HG03280 (cell line): Measurements from ENCODE around the gene CEP128.

Source experiments
- ATAC-seq: cut with Tn5 transposase; IDR thresholded peaks from one replicate; pipeline ENCODE4 v1.9.1; 2021; ENCODE audit warnings: mild to moderate bottlenecking, moderate library complexity; ENCODE audit not compliant: unreplicated experiment

CEP128 gene

GRCh38 chr14:80565001-80565400 lies 376.5 kb downstream of the CEP128 start:
- no peak for ATAC-seq

DNA sequence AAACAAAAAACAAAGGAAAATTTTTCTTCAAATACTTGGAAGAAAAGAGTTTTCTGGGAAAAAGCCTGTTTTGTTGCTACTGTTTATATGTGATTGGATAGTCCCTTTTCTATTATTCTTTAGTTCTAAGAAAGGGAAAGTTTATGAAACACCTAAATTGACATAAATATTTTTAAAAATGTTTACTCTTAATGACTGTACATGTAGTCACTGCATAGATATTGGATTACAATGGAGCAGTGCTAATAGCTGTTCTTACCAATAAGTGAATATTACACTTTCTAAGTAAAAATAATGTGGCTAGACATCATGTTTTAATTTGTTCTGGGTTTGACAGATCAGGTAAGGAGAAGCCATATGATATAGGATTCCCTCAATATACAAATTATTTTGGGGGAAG lies 377.5 kb downstream of the CEP128 start:
- no peak for ATAC-seq

- peak; percentile 93 for ATAC-seq
These were observed 380.5 kb downstream of the CEP128 start for GRCh38 chr14:80560800-80561657.

DNA sequence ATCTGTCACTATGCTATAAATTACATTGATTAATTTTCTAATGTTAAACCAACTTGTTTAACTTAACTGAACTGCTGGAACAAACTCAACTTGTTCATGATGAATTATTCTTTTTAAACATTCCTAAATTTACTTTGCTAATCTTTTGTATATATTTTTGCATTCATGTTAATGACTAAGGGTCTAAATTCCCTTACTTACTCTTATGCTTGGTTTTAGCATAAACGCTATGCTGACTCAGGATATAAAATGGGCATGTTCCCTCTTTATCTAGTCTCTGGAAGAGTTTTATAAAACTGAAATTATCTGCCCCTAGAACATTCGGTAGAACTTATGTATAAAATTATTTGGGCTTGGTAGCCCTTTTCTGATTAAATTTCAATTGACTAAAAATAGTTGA lies 387.4 kb downstream of the CEP128 start:
- ATAC-seq = no peak

- ATAC-seq = no peak
These were observed 392.4 kb downstream of the CEP128 start for GRCh38 chr14:80549141-80549540.

DNA sequence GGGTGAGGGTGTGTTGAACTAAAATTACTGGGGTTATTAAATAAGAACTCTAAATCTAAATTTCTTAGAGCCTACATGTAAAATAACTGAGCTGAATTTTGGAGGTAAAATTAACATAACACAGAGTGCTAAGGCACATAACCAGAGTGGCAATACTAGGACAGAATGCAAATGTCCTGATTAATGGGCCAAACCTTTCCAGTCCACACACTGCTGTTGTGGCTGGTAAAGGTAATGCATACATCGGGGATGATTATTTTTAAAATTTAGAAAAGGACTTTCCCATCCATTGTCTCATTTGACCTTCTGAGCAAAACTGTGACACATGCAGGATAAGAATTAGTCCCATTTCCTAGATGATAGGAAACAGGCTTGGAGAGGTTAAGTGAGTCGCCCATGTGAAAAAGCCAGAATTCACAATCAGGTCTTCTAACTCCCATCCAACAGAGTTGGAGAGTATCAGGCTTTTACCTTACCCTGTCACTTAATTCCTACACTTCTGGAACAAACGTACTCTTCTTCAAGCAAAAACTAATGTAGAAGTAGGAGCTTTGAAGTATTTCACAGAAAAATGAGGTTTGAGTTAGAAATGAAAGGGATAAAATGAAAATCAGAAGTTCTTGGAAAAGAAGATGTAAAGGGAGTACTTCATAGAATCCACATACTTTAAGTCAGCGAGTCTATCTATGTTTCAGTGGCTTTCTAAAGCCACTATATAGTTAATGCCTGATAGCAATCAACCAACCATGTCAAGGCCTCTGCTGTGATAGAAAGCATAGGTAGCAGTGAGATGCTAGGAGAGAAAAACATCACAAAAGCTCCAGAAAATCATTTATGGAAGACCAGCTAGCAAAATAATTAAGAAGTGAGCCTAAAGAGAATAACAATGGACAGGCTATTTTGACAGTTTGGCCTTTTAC lies 395.3 kb downstream of the CEP128 start:
- no peak for ATAC-seq

- no peak for ATAC-seq
These were observed 397.2 kb downstream of the CEP128 start for GRCh38 chr14:80544366-80544765.

- no peak for ATAC-seq
These were observed 398.3 kb downstream of the CEP128 start for GRCh38 chr14:80543211-80543610.

DNA sequence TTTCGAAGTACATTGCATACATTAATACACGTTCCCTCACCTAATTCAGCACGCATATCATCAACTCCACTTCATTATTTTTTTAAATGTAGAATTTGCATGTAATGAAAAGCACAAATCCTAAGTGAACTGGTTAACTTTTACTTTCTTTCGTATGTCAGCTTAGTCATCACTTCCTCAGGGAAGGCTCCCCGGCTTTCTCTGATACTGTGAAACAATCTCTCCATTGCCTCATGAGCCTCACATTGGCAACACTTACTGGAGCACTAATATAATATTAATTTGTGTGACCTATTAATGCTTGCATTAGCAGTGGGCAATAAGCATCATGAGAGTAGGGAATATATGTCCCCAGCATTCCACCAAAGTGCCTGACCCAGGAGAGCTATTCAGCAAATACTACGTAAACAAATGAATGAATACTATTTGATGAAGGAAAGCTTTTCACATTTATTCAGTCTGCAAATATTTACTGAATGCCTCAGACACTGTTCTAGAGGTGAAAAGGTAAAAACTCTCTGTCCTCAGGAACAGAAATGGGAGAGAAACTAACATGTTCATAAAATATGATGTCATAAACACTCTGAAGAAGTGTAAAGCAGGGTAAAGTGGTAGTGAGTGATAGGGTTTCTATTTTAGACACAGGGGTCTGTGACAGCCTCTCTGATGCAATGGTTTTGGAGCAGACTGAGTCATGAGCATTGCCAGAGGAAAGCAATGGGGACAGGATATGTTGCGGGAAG lies 402.7 kb downstream of the CEP128 start:
- no peak for ATAC-seq

- ATAC-seq = no peak
These were observed 403.9 kb downstream of the CEP128 start for GRCh38 chr14:80537626-80538025.

- no peak for ATAC-seq
These were observed 405.1 kb downstream of the CEP128 start for GRCh38 chr14:80536456-80536855.

DNA sequence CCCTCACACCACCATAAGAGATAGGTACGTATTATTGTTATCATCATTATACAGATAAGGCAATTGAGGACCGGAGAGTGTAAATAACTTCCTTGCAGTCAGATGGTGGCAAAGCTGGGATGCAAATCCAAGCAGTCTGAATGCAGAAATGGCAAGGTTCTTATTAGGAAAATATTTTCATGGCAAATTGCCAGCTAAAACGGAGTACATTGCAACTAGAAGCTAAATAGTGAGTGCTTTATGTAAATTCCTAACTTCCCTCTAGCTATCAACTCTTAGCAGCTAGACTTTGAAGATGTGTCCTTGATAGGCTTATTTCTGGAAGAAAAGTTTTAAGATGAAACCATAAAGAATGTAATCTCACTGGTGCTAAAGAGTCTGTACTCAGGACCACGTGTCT lies 406.4 kb downstream of the CEP128 start:
- no peak for ATAC-seq

GRCh38 chr14:80523518-80524117 lies 417.9 kb downstream of the CEP128 start:
- ATAC-seq = no peak

- no peak for ATAC-seq
These were observed 418.6 kb downstream of the CEP128 start for GRCh38 chr14:80522936-80523335.

DNA sequence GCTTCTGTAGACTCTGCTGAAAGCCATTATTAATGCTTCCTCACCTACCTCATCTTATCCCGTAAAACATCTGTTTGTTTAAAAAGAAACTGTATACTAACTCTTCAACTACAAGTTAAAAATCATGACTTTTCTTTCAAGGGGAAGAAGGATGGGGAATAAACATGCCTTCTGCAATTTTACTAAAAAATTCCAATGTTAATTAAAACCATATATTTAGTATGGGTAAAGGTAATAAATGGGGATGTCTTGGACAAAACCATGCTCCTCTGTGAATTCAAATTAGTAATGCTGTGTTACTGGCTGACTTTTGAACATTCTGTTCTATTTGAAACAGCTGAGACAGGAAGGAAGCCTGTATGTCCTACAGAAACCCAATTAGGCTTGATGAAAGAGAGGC lies 419.1 kb downstream of the CEP128 start:
- ATAC-seq = no peak

- no peak for ATAC-seq
These were observed 420.1 kb downstream of the CEP128 start for GRCh38 chr14:80521456-80521855.

DNA sequence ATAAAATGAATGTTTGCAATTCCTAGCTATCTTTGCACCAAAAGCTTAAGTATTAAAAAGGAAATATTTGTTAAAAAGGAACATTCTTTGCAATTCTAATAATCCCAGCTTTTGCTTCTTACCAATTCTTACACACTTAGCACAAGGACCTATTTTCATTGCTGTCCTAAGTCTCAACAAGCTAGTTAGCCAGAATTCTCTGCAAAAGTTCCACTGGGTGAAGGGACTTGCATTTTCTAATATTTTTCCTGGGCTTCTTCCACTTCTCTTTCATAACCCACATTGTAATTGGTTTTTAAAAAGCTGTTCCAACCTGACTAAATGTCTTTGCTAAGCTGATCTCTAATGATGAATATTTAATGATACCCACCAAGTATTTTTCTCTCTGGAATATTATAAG lies 422.5 kb downstream of the CEP128 start:
- no peak for ATAC-seq

DNA sequence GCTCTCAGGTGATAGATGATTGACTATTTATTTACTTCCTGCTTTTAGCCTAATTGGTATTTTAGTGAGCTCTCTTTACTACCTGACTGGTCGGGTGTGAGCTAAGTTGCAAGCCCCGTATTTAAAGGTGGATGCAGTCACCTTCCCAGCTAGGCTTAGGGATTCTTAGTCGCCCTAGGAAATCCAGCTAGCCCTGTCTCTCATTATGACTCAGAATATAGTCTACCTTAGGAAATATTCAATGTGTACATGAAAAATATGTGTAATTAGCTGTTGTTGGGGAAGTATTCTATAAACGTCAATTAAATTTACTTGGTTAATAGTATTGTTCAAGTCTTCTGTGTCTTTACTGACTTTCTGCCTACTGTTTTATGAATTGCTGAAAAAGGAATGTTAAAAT lies 423.4 kb downstream of the CEP128 start:
- no peak for ATAC-seq

DNA sequence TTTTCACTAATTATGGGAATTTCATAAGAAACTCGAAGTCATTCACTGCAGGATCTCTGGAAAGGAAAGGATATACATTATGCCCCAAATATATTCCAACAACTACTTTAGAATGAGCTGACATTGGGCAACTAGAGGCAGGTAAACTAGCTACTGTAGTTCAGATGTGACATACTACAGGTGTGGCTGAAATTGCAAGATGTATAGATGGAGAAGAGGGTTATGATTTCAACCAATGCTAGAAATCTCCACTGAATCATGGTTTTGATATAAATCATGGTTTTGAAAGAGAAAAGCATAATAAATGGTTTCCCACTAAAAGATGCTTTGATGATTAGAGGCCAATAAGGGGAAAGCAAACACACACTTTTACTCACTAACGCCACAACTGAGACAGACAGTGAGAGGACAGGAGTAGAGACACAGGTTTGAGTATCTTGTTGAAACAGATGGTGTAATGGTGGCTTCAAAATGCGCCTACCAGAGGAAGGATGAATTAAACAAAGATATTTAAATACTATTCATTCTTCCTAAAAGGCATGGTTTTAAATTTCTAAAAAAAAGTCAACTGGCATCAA lies 434.2 kb downstream of the CEP128 start:
- no peak for ATAC-seq

DNA sequence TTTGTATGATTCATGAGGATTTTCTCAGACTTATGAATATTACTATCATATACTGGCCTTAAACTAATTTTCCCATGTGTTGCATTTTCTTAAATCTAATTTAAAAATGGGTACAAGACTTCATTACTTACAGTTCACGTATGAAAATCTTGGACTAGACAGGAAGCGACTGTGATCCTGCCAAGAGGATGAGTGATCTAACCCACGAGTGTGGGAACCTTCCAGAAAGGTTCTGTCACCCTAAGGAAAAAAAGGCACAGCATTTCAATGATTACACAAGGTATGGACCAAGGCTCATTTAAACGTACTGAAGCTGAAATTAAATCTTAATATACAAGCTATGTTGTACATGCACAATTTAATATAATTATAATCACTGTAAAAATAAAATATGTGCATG lies 436.8 kb downstream of the CEP128 start:
- ATAC-seq = no peak
